HCT116 (cell line): ENCODE measurements around the gene LIN52. TPM values are rescaled to one million over a fixed set of nuclear protein-coding genes. Genes with fewer than 3 reads are reported as not detected.

Source experiments
- ATAC-seq: fragments of 200-7000 bp; cut with Tn5 transposase; 2 replicates; pipeline ENCODE4 v1.9.1; 2020; ENCODE audit warnings: mild to moderate bottlenecking, moderate library complexity
- BruUV-seq: library from RNA; stranded (reverse); fragments of 400-500 nt; replicated peaks from 2 replicates; lab custom pipeline; 2021; lab: Mats Ljungman, UMichigan
- CTCF ChIA-PET: fragments of 300-600 bp; sonication (Branson Sonifier 250); formaldehyde crosslinking; loops from one replicate; lab custom pipeline; 2021; ENCODE audit warnings: antibody characterized with exemption; lab: Charles Lee
- POLR2A ChIA-PET: fragments of 300-600, 350-600 bp; sonication (Branson Sonifier 250); formaldehyde crosslinking; loops from one replicate; lab custom pipeline; 2021; ENCODE audit warnings: antibody characterized with exemption; lab: Charles Lee
- RAD21 ChIA-PET, 2 experiments: fragments of 300-600 bp; sonication (Branson Sonifier 250); formaldehyde crosslinking; loops; one replicate each; lab custom pipeline; 2023; ENCODE audit warnings: low total read pairs in 2 of 2; ENCODE audit not compliant: uncharacterized antibody in 2 of 2, unreplicated experiment in 2 of 2, low non-redundant PET in 1 of 2; lab: Charles Lee
- DNase-seq: peaks from one replicate; pipeline ENCODE4 v3.0.0-alpha.2; 2010; ENCODE audit warnings: low read depth, low spot score
- H2AFZ ChIP-seq: fragments of 200-600 bp; shearing (Covaris generic), sonication (generic); 2 replicates; pipeline ENCODE4 v1.6.1; 2017; ENCODE audit warnings: low read depth, mixed run types, mixed read lengths, antibody characterized with exemption, low read length; ENCODE audit not compliant: poor library complexity, severe bottlenecking
- H3K27ac ChIP-seq: 2 replicates; pipeline ENCODE4 v1.5.1; 2012; ENCODE audit warnings: low read depth, low read length
- H3K27me3 ChIP-seq: fragments of 200-600 bp; sonication (generic); 2 replicates; pipeline ENCODE4 v1.6.1; 2016; ENCODE audit warnings: mixed run types, low read length, mixed read lengths; ENCODE audit not compliant: insufficient read depth
- H3K36me3 ChIP-seq, 2 experiments: fragments of 200-500 bp in 1 of 2; fragments of 200-600 bp in 1 of 2; sonication (Bioruptor generic) in 1 of 2; sonication (generic) in 1 of 2; 2 replicates each; pipeline versions ENCODE4 v1.5.1 to v1.6.1; 2014 to 2016; ENCODE audit warnings: low read length in 2 of 2, inconsistent platforms in 1 of 2, mixed read lengths in 1 of 2, mixed run types in 1 of 2; ENCODE audit not compliant: insufficient read depth in 2 of 2, control insufficient read depth in 1 of 2
- H3K4me1 ChIP-seq, 2 experiments: fragments of 200-600 bp in 1 of 2; sonication (generic) in 1 of 2; 2 replicates each; pipeline versions ENCODE4 v1.5.1 to v1.6.1; 2012 to 2017; ENCODE audit warnings: low read length in 2 of 2, inconsistent platforms in 1 of 2, mild to moderate bottlenecking in 1 of 2, mixed read lengths in 1 of 2, mixed run types in 1 of 2, moderate library complexity in 1 of 2; ENCODE audit not compliant: insufficient read depth in 2 of 2, control insufficient read depth in 1 of 2
- H3K4me2 ChIP-seq: fragments of 200-600 bp; sonication (generic); 2 replicates; pipeline ENCODE4 v1.6.1; 2017; ENCODE audit warnings: mixed run types, low read length, mixed read lengths
- H3K4me3 ChIP-seq, 2 experiments: fragments of 200-600 bp in 1 of 2; sonication (generic) in 1 of 2; replicated peaks in 1 of 2; 2 replicates each; pipeline ENCODE4 v1.5.1; 2011 to 2016; ENCODE audit warnings: low read length in 2 of 2, control low read depth in 1 of 2, low read depth in 1 of 2, mild to moderate bottlenecking in 1 of 2, mixed read lengths in 1 of 2, mixed run types in 1 of 2
- H3K79me2 ChIP-seq: fragments of 200-600 bp; sonication (generic); 2 replicates; pipeline ENCODE4 v1.6.1; 2017; ENCODE audit warnings: mild to moderate bottlenecking, mixed run types, low read length, moderate library complexity, mixed read lengths; ENCODE audit not compliant: insufficient read depth
- H3K9ac ChIP-seq: fragments of 200-600 bp; sonication (generic); 2 replicates; pipeline ENCODE4 v1.6.1; 2016; ENCODE audit warnings: low read length, mixed read lengths
- H3K9me2 ChIP-seq: fragments of 200-600 bp; sonication (generic), shearing (Covaris generic); 2 replicates; pipeline ENCODE4 v1.6.1; 2017; ENCODE audit warnings: mixed run types, mild to moderate bottlenecking, moderate library complexity; ENCODE audit not compliant: insufficient read depth
- H3K9me3 ChIP-seq, 2 experiments: fragments of 200-500 bp in 1 of 2; fragments of 200-600 bp in 1 of 2; sonication (Bioruptor generic) in 1 of 2; sonication (generic) in 1 of 2; 2 replicates each; pipeline ENCODE4 v1.6.1; 2014 to 2017; ENCODE audit warnings: low read length in 2 of 2, mixed read lengths in 2 of 2, inconsistent platforms in 1 of 2, low read depth in 1 of 2, mild to moderate bottlenecking in 1 of 2, mixed run types in 1 of 2, moderate library complexity in 1 of 2; ENCODE audit not compliant: control insufficient read depth in 1 of 2, insufficient read depth in 1 of 2
- H4K20me1 ChIP-seq: fragments of 200-600 bp; sonication (generic), shearing (Covaris generic); 2 replicates; pipeline ENCODE4 v1.6.1; 2017; ENCODE audit warnings: mixed run types, mild to moderate bottlenecking, moderate library complexity; ENCODE audit not compliant: insufficient read depth
- EGR1 ChIP-seq: IDR thresholded peaks from 2 replicates; pipeline ENCODE4 v1.6.1; 2012; ENCODE audit warnings: low read depth
- FOSL1 ChIP-seq: IDR thresholded peaks from 2 replicates; pipeline ENCODE4 v1.6.1; 2012; ENCODE audit warnings: low read depth
- ZNF274 ChIP-seq: fragments of 200-500 bp; sonication (Bioruptor generic); IDR thresholded peaks from 2 replicates; pipeline ENCODE4 v1.6.1; 2014; ENCODE audit warnings: mild to moderate bottlenecking, low read depth, low read length, inconsistent platforms
- intact Hi-C: fragments of 100-400 bp; cut with micrococcal nuclease; formaldehyde crosslinking; loops from 2 replicates; pipeline ENCODE4 v1.10.0; 2022
- total RNA-seq: library from RNA; stranded (reverse); gene quantifications from one replicate; pipeline ENCODE4 v1.2.1, GENCODE V29; 2021; ENCODE audit not compliant: unreplicated experiment
- TF ChIP-seq, protein P1 (sequence below): IDR thresholded peaks from 2 replicates; pipeline ENCODE4 v1.6.1; 2012; ENCODE audit warnings: low read depth
- TF ChIP-seq, protein P2 (sequence below): IDR thresholded peaks from 2 replicates; pipeline ENCODE4 v1.6.1; 2011; ENCODE audit warnings: mild to moderate bottlenecking, low read length, moderate library complexity; ENCODE audit not compliant: insufficient replicate concordance; ENCODE audit errors: extremely low read depth
- TF ChIP-seq, protein P3 (sequence below): IDR thresholded peaks from 2 replicates; pipeline ENCODE4 v1.6.1; 2012

Gene LIN52
- total RNA-seq, 1 experiment from 2014 or later: 9.6 TPM

DNA sequence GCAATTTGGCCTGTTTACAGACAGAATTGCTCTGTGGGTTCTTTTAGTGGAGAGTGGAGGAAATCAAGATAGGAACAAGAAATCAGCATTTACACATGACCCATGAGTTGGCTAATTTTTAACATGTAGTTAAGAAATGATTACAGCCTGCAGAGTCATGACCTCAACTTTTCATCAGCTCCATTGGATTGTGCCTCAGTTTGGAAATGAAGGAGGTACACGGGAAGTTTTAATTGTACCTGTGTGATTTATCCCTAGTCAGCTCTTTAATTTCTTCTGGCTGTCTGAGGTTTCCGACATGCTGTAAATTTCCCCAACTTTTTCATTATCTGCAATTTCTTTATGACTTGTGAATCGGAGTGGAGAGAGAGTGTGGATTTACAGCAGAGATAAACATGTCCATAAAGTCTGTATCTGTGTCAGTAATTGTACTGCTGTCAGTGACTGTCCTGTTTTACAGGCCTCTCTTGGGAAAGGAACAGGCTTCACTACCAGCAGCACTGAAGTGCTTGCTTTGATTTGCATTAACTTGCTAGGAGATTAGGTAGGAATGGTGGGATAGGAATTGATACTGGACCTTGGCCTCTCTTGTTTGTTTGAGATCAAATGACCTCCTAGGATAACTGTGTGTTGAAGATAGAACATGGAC lies 49.2 kb downstream of the LIN52 start:
- Histone ChIP-seq H3K9ac (no peak overlapping the region), H3K4me3 (no peak overlapping the region)

More for the DNA sequence above, 49.2 kb downstream of the LIN52 start:
- BruUV-seq: no TSS peak
- ATAC-seq (no peak), DNase-seq (no peak)
- TF ChIP-seq EGR1 (no peak), ZNF274 (no peak), FOSL1 (no peak)
- TF ChIP-seq, protein P1, sequence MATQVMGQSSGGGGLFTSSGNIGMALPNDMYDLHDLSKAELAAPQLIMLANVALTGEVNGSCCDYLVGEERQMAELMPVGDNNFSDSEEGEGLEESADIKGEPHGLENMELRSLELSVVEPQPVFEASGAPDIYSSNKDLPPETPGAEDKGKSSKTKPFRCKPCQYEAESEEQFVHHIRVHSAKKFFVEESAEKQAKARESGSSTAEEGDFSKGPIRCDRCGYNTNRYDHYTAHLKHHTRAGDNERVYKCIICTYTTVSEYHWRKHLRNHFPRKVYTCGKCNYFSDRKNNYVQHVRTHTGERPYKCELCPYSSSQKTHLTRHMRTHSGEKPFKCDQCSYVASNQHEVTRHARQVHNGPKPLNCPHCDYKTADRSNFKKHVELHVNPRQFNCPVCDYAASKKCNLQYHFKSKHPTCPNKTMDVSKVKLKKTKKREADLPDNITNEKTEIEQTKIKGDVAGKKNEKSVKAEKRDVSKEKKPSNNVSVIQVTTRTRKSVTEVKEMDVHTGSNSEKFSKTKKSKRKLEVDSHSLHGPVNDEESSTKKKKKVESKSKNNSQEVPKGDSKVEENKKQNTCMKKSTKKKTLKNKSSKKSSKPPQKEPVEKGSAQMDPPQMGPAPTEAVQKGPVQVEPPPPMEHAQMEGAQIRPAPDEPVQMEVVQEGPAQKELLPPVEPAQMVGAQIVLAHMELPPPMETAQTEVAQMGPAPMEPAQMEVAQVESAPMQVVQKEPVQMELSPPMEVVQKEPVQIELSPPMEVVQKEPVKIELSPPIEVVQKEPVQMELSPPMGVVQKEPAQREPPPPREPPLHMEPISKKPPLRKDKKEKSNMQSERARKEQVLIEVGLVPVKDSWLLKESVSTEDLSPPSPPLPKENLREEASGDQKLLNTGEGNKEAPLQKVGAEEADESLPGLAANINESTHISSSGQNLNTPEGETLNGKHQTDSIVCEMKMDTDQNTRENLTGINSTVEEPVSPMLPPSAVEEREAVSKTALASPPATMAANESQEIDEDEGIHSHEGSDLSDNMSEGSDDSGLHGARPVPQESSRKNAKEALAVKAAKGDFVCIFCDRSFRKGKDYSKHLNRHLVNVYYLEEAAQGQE: no peak
- TF ChIP-seq, protein P2, sequence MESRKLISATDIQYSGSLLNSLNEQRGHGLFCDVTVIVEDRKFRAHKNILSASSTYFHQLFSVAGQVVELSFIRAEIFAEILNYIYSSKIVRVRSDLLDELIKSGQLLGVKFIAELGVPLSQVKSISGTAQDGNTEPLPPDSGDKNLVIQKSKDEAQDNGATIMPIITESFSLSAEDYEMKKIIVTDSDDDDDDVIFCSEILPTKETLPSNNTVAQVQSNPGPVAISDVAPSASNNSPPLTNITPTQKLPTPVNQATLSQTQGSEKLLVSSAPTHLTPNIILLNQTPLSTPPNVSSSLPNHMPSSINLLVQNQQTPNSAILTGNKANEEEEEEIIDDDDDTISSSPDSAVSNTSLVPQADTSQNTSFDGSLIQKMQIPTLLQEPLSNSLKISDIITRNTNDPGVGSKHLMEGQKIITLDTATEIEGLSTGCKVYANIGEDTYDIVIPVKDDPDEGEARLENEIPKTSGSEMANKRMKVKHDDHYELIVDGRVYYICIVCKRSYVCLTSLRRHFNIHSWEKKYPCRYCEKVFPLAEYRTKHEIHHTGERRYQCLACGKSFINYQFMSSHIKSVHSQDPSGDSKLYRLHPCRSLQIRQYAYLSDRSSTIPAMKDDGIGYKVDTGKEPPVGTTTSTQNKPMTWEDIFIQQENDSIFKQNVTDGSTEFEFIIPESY: no peak
- TF ChIP-seq, protein P3, sequence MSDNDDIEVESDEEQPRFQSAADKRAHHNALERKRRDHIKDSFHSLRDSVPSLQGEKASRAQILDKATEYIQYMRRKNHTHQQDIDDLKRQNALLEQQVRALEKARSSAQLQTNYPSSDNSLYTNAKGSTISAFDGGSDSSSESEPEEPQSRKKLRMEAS: no peak
- H3K4me1 ChIP-seq: peaks cover 0 to 5% of the 10 kb centered on the region in 2 experiments; a peak in 1 of 4 replicates
- H3K27ac ChIP-seq: no peak overlapping the region
- H3K4me2 ChIP-seq: no peak overlapping the region
- intact Hi-C loops: no loop called here
- no peaks in the 10 kb centered on the region for H3K79me2 ChIP-seq
- no peaks in the 10 kb centered on the region for H4K20me1 ChIP-seq
- CTCF ChIA-PET: no interaction called here
- no peaks in the 10 kb centered on the region for H3K27me3 ChIP-seq
- no peak overlapping the region for H2AFZ ChIP-seq
- H3K9me3 ChIP-seq: no peaks in the 10 kb centered on the region
- POLR2A ChIA-PET: no interaction called here
- RAD21 ChIA-PET: no interaction called here
- H3K9me2 ChIP-seq: no peaks in the 10 kb centered on the region
- no peaks in the 10 kb centered on the region for H3K36me3 ChIP-seq
